Neural cell (in vitro differentiated cells): ENCODE data around the gene DAAM2.

ENCODE experiments used
- CTCF ChIP-seq: fragments of 450-650 bp; IDR thresholded peaks from 2 replicates; pipeline ENCODE4 v1.5.1; 2014; ENCODE audit warnings: antibody characterized with exemption, mild to moderate bottlenecking, moderate library complexity; ENCODE audit not compliant: poor library complexity, severe bottlenecking
- POLR2AphosphoS5 ChIP-seq: IDR thresholded peaks from 2 replicates; pipeline ENCODE4 v1.6.1; 2012
- RAD21 ChIP-seq: fragments of 450-650 bp; conservative IDR thresholded peaks from 2 replicates; pipeline ENCODE4 v1.6.1; 2014; ENCODE audit warnings: antibody characterized with exemption, mild to moderate bottlenecking, moderate library complexity

GRCh38 chr6:39934131-39934757 is 142.1 kb downstream of the DAAM2 start, which contains the start of gene MOCS1:
- TF ChIP-seq RAD21 (no peak), CTCF (no peak), POLR2AphosphoS5 (peak; percentile 13)
